Peyer's patch (tissue), 4 donors: ENCODE data around the gene SDC3. TPM values are rescaled to one million over a fixed set of nuclear protein-coding genes. Genes with fewer than 3 reads are reported as not detected.

Experiments
- DNase-seq, 3 donors: peaks; one replicate each; pipeline ENCODE4 v3.0.0-alpha.2; 2017 to 2019
- H3K27ac ChIP-seq, 4 donors: fragments of 200-600 bp; sonication (generic); one replicate each; pipeline ENCODE4 v1.5.1; 2016 to 2019
- H3K27me3 ChIP-seq, 2 donors: fragments of 200-600 bp; sonication (generic); one replicate each; pipeline ENCODE4 v1.5.1; 2019
- H3K36me3 ChIP-seq, 3 donors: fragments of 200-600 bp; sonication (generic); one replicate each; pipeline ENCODE4 v1.5.1; 2016 to 2019
- H3K4me1 ChIP-seq, 4 donors: fragments of 200-600 bp; sonication (generic); one replicate each; pipeline ENCODE4 v1.5.1; 2016 to 2019
- H3K4me3 ChIP-seq, 4 donors: fragments of 200-600 bp; sonication (generic); 1 replicate in 3 of 4; 2 replicates in 1 of 4; pipeline ENCODE4 v1.5.1; 2016 to 2019; ENCODE audit warnings: mild to moderate bottlenecking in 1 of 4
- H3K9me3 ChIP-seq, 4 donors: fragments of 200-600 bp; sonication (generic); one replicate each; pipeline ENCODE4 v1.5.1; 2016 to 2019; ENCODE audit warnings: mild to moderate bottlenecking in 1 of 4
- POLR2A ChIP-seq, 2 donors: fragments of 450-650 bp; IDR thresholded peaks; one replicate each; pipeline ENCODE4 v1.5.1; 2017; ENCODE audit warnings: antibody characterized with exemption in 2 of 2, mild to moderate bottlenecking in 2 of 2, moderate library complexity in 2 of 2
- total RNA-seq, 4 donors: library from RNA; depleted of rRNA; stranded (reverse); fragments of >200 nt; gene quantifications; one replicate each; pipeline ENCODE4 v1.1.0, GENCODE V29; 2016
- TF ChIP-seq, protein P1 (sequence below), 6 experiments: fragments of 450-650 bp in 4 of 6; fragments of 200-600 bp in 2 of 6; sonication (generic) in 1 of 6; IDR thresholded peaks; one replicate each; pipeline ENCODE4 v1.5.1; 2017 to 2019; ENCODE audit warnings: antibody characterized with exemption in 6 of 6, mild to moderate bottlenecking in 3 of 6, moderate library complexity in 1 of 6

The SDC3 gene
- total RNA-seq, 4 donors from 2014 or later = 4.6 to 12.4 (median 8.9) TPM

DNA sequence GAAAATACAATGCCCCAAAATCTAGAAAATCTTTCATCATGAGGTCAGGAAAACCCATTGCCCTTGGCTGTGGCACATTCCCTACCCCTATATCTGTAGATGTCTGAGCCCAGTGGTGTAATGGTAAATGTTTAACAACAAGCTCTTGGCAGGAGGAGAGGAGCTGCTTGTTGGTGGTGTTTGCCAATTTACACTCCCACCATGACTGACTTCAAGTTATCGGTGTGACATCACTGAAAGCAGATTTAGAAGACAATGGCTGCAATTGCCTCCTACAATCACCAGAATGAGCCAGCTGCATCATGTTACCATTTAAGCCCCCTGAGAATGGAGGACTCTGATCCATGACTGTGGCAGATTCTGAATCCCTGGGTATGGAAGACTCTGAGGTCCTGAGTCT is 70.9 kb downstream of the SDC3 start:
- H3K27ac ChIP-seq = no peak overlapping the region
- no peak for DNase-seq
- no peaks in the 10 kb centered on the region for H3K4me1 ChIP-seq
- H3K36me3 ChIP-seq = no peaks in the 10 kb centered on the region
- H3K4me3 ChIP-seq = no peak overlapping the region
- H3K9me3 ChIP-seq = no peaks in the 10 kb centered on the region
- no peaks in the 10 kb centered on the region for H3K27me3 ChIP-seq
- no peak for TF ChIP-seq POLR2A (IDR thresholded peaks at IDR 0.05)
- TF ChIP-seq, protein P1, sequence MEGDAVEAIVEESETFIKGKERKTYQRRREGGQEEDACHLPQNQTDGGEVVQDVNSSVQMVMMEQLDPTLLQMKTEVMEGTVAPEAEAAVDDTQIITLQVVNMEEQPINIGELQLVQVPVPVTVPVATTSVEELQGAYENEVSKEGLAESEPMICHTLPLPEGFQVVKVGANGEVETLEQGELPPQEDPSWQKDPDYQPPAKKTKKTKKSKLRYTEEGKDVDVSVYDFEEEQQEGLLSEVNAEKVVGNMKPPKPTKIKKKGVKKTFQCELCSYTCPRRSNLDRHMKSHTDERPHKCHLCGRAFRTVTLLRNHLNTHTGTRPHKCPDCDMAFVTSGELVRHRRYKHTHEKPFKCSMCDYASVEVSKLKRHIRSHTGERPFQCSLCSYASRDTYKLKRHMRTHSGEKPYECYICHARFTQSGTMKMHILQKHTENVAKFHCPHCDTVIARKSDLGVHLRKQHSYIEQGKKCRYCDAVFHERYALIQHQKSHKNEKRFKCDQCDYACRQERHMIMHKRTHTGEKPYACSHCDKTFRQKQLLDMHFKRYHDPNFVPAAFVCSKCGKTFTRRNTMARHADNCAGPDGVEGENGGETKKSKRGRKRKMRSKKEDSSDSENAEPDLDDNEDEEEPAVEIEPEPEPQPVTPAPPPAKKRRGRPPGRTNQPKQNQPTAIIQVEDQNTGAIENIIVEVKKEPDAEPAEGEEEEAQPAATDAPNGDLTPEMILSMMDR (IDR thresholded peaks at IDR 0.05) = no peak

DNA sequence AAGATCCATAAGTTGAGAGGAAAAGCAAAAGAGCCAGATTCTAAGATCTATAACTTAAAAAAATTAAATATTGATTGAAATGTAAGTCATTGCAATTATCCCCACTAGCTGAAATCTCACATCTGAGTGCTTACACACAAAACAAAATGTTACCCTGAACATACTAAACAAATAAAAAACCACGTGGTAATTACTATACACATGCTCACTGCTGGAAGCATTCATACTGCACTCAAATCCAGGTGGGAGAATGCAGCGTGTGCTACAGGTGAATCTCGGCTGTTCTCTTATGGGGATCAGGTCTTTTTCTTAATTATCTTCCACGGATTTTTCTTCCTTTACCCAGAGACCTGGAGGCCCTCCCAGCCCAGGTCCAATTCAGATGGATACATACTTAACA is 74.3 kb downstream of the SDC3 start:
- H3K27me3 ChIP-seq = no peaks in the 10 kb centered on the region
- no peaks in the 10 kb centered on the region for H3K9me3 ChIP-seq
- no peaks in the 10 kb centered on the region for H3K36me3 ChIP-seq
- H3K4me3 ChIP-seq = no peak overlapping the region
- no peak for DNase-seq
- H3K4me1 ChIP-seq = no peaks in the 10 kb centered on the region
- H3K27ac ChIP-seq = no peak overlapping the region
- no peak for TF ChIP-seq POLR2A (IDR thresholded peaks at IDR 0.05)
- TF ChIP-seq, protein P1 (IDR thresholded peaks at IDR 0.05) = no peak

DNA sequence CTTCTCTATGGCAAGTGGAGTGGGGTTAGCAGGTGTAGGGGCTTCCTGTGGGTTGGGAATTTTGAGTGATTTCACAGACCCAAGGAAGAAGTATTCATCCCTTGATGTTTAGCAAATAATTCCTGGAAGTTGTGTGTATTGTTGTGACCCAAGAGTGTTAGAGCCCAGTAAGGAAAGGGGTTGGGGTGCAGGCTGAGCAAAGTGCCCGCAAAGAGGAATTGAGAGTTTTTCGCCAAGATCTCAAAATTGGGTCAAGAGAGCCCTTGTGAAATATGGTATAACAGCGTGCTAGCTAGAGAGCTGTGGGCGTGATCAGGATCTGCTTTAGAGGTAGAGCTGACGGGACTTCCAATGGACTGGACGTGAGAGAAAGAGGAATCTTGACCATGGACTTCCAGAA is 78.0 kb downstream of the SDC3 start:
- Histone ChIP-seq H3K36me3 (no peaks in the 10 kb centered on the region), H3K9me3 (no peaks in the 10 kb centered on the region), H3K4me1 (no peaks in the 10 kb centered on the region), H3K4me3 (no peak overlapping the region), H3K27ac (no peak overlapping the region), H3K27me3 (no peaks in the 10 kb centered on the region)
- DNase-seq = no peak
- no peak for TF ChIP-seq POLR2A (IDR thresholded peaks at IDR 0.05)
- TF ChIP-seq, protein P1 (IDR thresholded peaks at IDR 0.05) = no peak

DNA sequence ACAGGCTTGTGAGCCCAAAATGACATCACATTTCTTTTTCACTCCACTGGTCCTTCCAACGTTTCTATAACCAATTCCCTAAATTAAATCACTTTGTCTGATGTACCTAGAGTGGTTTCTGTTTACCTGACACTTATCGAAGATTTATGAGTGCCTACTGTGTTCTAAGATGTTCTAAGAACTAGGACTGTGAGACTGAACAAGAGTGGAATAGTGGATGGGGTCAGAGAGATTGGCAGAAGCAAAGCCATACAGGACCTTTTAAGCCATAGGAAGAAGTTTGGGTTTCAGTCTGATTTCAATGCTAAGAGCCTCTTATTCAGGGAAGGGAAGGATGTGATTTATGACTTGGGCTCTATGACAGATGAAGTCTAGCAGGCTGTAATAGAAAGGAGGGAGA is 78.7 kb downstream of the SDC3 start:
- no peaks in the 10 kb centered on the region for H3K27me3 ChIP-seq
- no peak overlapping the region for H3K4me3 ChIP-seq
- TF ChIP-seq, protein P1 (IDR thresholded peaks at IDR 0.05) = no peak
- no peak for TF ChIP-seq POLR2A (IDR thresholded peaks at IDR 0.05)
- DNase-seq = no peak
- no peaks in the 10 kb centered on the region for H3K36me3 ChIP-seq
- H3K9me3 ChIP-seq = no peaks in the 10 kb centered on the region
- H3K4me1 ChIP-seq = no peaks in the 10 kb centered on the region
- no peak overlapping the region for H3K27ac ChIP-seq

DNA sequence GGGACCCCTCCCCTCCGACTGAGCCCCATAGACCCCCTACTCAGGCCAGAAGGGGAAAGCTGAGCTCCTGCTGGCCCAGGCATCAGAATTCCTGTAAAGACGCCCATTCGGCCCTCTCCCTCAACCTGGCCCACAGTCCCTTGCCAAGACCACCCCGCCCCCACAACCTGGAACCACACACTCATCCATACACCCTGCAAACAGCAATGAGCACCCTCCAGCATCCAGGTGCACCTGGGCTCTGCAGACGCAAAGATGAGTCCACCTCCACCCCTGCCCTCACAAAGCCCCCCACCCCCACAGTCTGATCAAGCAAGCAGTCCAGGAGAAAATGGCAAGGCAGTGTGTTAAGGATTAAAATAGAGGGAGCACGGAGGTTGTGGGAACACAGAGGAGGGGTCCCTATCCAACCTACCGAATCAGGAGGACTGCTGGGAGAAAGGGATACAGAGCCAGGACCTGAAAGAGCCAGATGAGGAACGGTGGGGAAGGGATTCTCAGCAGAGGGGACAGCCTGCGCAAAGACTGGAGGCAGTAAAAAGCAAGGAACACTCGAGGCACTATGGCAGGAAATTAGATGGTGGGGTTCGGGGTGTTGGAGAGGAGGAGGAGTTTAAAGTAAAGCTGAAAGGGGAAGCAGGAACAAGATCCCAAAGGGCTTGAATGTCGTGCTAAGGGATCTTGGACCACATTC is 83.7 kb downstream of the SDC3 start:
- H3K27me3 ChIP-seq = no peaks in the 10 kb centered on the region
- TF ChIP-seq POLR2A (IDR thresholded peaks at IDR 0.05) = no peak
- H3K27ac ChIP-seq = peak overlapping the region in 3 of 4 donors; percentile 69 to 89 (median 84)
- no peaks in the 10 kb centered on the region for H3K9me3 ChIP-seq
- no peak for DNase-seq
- H3K4me1 ChIP-seq = peaks cover 0 to 15% (median 3%) of the 10 kb centered on the region in 4 donors
- H3K36me3 ChIP-seq = no peaks in the 10 kb centered on the region
- H3K4me3 ChIP-seq = peak overlapping the region in 3 of 4 donors; percentile 36 to 49 (median 38)

DNA sequence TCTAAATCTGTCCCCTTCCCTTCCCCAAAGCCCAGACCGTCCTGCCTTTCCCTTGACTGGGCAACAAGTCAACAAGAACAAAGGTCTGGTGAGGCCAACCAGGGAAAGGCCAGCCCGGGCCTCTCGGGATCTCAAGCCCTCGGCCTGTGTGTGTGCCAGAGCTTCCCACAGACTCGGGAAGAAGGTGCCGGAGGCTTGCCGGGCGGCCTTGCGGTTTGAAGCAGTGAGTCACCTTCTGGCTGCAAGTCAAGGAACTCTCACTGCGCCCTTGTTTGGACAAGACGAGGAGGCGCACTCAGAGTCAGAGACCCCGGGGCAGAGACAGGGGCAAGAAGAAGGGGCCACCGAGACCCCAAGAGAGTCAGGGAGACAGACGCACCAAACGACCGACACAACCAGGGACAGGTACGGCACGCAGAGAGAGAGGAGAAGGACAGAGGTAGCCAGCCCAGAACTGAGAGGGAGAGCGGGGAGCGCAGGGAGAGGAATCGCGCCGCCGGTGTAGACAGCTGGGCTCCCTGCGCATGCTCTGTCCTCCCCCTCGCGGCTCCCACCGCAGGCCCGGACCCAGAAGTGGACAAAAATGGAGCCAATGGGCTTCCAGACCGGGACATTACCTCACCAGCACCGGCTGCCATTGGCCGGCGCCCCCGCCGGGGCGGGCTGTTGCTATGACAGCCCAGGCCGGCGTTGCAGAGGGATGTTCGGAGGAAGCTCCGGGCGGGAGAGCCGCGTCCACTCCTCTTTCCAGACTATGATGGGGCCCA is 84.4 kb downstream of the SDC3 start:
- peak overlapping the region; percentile 69 to 89 (median 78) for H3K27ac ChIP-seq
- peak; percentile 76 to 92 (median 87) for DNase-seq
- H3K36me3 ChIP-seq = no peaks in the 10 kb centered on the region
- peak overlapping the region; percentile 11 to 49 (median 37) for H3K4me3 ChIP-seq
- TF ChIP-seq, protein P1 (IDR thresholded peaks at IDR 0.05) = no peak
- TF ChIP-seq POLR2A (IDR thresholded peaks at IDR 0.05) = peak in 1 of 2 donors; percentile 45
- H3K9me3 ChIP-seq = no peaks in the 10 kb centered on the region
- H3K4me1 ChIP-seq = peaks cover 0 to 15% (median 3%) of the 10 kb centered on the region in 4 donors
- H3K27me3 ChIP-seq = no peaks in the 10 kb centered on the region
